22Rv1 (cell line): ENCODE results near the gene ERI3.
"Not testable (repeated sequence)": the region's sequence is repeated elsewhere in the genome, so short reads cannot be mapped to it uniquely, and the experiment has no call there.

Source experiments
- ZFX ChIP-seq: fragments of 450-650 bp; IDR thresholded peaks from 2 replicates; pipeline ENCODE4 v1.6.1; 2017; ENCODE audit warnings: antibody characterized with exemption, borderline replicate concordance
- TF ChIP-seq, protein P1 (sequence below): fragments of 450-650 bp; IDR thresholded peaks from 2 replicates; pipeline ENCODE4 v1.5.1; 2017; ENCODE audit warnings: mild to moderate bottlenecking

DNA sequence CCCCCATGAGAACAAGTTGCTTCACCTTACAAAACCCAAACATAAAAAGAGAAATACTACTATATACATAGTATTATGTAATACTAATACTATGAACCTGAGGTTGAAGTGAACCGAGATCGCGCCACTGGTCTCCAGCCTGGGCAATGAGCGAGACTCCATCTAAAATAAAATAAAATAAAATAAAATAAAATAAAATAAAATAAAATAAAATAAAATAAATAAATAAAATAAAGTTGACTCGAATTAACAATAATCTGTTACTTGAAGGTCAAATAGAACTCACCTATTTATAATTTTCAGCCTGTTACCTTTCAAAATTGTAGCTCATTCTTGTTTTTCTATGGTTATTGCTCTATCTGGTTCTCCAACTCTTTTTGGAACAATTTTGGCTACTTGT is 148.5 kb downstream of the ERI3 start:
- TF ChIP-seq, protein P1, sequence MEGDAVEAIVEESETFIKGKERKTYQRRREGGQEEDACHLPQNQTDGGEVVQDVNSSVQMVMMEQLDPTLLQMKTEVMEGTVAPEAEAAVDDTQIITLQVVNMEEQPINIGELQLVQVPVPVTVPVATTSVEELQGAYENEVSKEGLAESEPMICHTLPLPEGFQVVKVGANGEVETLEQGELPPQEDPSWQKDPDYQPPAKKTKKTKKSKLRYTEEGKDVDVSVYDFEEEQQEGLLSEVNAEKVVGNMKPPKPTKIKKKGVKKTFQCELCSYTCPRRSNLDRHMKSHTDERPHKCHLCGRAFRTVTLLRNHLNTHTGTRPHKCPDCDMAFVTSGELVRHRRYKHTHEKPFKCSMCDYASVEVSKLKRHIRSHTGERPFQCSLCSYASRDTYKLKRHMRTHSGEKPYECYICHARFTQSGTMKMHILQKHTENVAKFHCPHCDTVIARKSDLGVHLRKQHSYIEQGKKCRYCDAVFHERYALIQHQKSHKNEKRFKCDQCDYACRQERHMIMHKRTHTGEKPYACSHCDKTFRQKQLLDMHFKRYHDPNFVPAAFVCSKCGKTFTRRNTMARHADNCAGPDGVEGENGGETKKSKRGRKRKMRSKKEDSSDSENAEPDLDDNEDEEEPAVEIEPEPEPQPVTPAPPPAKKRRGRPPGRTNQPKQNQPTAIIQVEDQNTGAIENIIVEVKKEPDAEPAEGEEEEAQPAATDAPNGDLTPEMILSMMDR: not testable (repeated sequence)
- TF ChIP-seq ZFX: not testable (repeated sequence)
